Smooth muscle cell (in vitro differentiated cells): ENCODE data around the gene SPDEF. TPM values are rescaled to one million over a fixed set of nuclear protein-coding genes. Genes with fewer than 3 reads are reported as not detected.

Source experiments
- DNase-seq: peaks from one replicate; lab custom pipeline; 2025; ENCODE audit not compliant: unreplicated experiment; lab: John Stamatoyannopoulos, UW
- H2AFZ ChIP-seq: fragments of 200-600 bp; sonication (generic); 2 replicates; pipeline ENCODE4 v1.6.0; 2016; ENCODE audit warnings: antibody characterized with exemption, low read depth, mild to moderate bottlenecking
- H3F3A ChIP-seq: fragments of 200-600 bp; sonication (generic); 2 replicates; pipeline ENCODE4 v1.6.0; 2017; ENCODE audit warnings: antibody characterized with exemption, low read depth
- H3K27ac ChIP-seq: fragments of 200-600 bp; sonication (generic); 2 replicates; pipeline ENCODE4 v1.5.1; 2016; ENCODE audit warnings: low read depth, mild to moderate bottlenecking
- H3K27me3 ChIP-seq: fragments of 200-600 bp; sonication (generic); 2 replicates; pipeline ENCODE4 v1.6.1; 2016; ENCODE audit warnings: low read depth, mild to moderate bottlenecking
- H3K36me3 ChIP-seq: fragments of 200-600 bp; sonication (generic); 2 replicates; pipeline ENCODE4 v1.5.1; 2016; ENCODE audit warnings: low read depth
- H3K4me1 ChIP-seq: fragments of 200-600 bp; sonication (generic); 2 replicates; pipeline ENCODE4 v1.5.1; 2016; ENCODE audit warnings: low read depth
- H3K4me2 ChIP-seq: fragments of 200-600 bp; sonication (generic); 2 replicates; pipeline ENCODE4 v1.6.0; 2016; ENCODE audit warnings: mild to moderate bottlenecking
- H3K4me3 ChIP-seq: fragments of 200-600 bp; sonication (generic); 2 replicates; pipeline ENCODE4 v1.5.1; 2016; ENCODE audit warnings: mild to moderate bottlenecking
- H3K79me2 ChIP-seq: fragments of 200-600 bp; sonication (generic); 2 replicates; pipeline ENCODE4 v1.6.0; 2016; ENCODE audit warnings: low read depth, mild to moderate bottlenecking
- H3K9ac ChIP-seq: fragments of 200-600 bp; sonication (generic); 2 replicates; pipeline ENCODE4 v1.6.0; 2016; ENCODE audit warnings: low read depth
- H3K9me3 ChIP-seq: fragments of 200-600 bp; sonication (generic); replicated peaks from 2 replicates; pipeline ENCODE4 v1.5.1; 2016; ENCODE audit warnings: low read depth
- H4K20me1 ChIP-seq: fragments of 200-600 bp; sonication (generic); 2 replicates; pipeline ENCODE4 v1.6.0; 2016; ENCODE audit warnings: low read depth
- WGBS: methylation state at CpG from one replicate; pipeline ENCODE4 v1.1.7; 2016; ENCODE audit warnings: low lambda C conversion rate; 5-methylcytosine and 5-hydroxymethylcytosine counted together
- polyA plus RNA-seq: library from polyadenylated mRNA; unstranded; fragments of >200 nt; fragmentation: Nextera tagmentation; extraction: Ambion mirVana; gene quantifications from 2 replicates; pipeline ENCODE4 v1.2.1, GENCODE V29; 2016
- total RNA-seq: library from RNA; depleted of rRNA; stranded (reverse); fragments of >200 nt; gene quantifications from 2 replicates; pipeline ENCODE4 v1.2.3, GENCODE V29; 2014
- TF ChIP-seq, protein P1 (sequence below): fragments of 200-600 bp; sonication (generic); IDR thresholded peaks from 2 replicates; pipeline ENCODE4 v1.5.1; 2017; ENCODE audit warnings: borderline replicate concordance, mild to moderate bottlenecking, antibody characterized with exemption; ENCODE audit not compliant: insufficient read depth, poor library complexity, severe bottlenecking

The SPDEF gene
- total and polyA plus RNA-seq, 2 experiments from 2014 or later = 0.16 TPM; not detected in 1

DNA sequence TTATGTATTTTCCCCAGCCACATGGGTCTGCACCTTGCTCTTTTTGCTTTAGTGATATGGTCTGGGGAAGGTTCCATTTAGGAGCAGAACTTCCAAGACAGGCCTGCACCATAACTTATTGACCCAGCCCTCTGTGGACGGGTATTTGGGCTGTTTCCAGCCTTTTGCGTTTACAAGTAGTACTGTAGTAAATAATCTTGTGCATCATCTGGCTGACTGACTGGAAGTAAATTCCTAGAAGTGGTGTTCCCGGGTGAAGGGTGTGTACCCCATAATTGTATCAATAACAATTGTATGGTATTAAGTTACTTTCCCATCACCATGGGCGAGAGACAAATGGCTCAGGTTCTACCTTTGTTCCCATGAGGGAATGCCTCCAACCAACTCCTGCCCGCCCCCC, 31.6 kb downstream of the SPDEF start:
- Histone ChIP-seq H3K4me3 (no peak overlapping the region), H3K27me3 (no peaks in the 10 kb centered on the region), H3K4me2 (no peak overlapping the region), H3K27ac (no peak overlapping the region), H3K4me1 (peaks cover 6% of the 10 kb centered on the region), H3K79me2 (no peaks in the 10 kb centered on the region), H3F3A (no peaks in the 10 kb centered on the region), H4K20me1 (no peaks in the 10 kb centered on the region), H2AFZ (no peak overlapping the region), H3K36me3 (no peaks in the 10 kb centered on the region), H3K9ac (no peak overlapping the region), H3K9me3 (no peaks in the 10 kb centered on the region)
- WGBS = 85% methylated on average over 5 of the region's 5 CpGs
- no peak for DNase-seq
- TF ChIP-seq, protein P1, sequence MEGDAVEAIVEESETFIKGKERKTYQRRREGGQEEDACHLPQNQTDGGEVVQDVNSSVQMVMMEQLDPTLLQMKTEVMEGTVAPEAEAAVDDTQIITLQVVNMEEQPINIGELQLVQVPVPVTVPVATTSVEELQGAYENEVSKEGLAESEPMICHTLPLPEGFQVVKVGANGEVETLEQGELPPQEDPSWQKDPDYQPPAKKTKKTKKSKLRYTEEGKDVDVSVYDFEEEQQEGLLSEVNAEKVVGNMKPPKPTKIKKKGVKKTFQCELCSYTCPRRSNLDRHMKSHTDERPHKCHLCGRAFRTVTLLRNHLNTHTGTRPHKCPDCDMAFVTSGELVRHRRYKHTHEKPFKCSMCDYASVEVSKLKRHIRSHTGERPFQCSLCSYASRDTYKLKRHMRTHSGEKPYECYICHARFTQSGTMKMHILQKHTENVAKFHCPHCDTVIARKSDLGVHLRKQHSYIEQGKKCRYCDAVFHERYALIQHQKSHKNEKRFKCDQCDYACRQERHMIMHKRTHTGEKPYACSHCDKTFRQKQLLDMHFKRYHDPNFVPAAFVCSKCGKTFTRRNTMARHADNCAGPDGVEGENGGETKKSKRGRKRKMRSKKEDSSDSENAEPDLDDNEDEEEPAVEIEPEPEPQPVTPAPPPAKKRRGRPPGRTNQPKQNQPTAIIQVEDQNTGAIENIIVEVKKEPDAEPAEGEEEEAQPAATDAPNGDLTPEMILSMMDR = no peak

DNA sequence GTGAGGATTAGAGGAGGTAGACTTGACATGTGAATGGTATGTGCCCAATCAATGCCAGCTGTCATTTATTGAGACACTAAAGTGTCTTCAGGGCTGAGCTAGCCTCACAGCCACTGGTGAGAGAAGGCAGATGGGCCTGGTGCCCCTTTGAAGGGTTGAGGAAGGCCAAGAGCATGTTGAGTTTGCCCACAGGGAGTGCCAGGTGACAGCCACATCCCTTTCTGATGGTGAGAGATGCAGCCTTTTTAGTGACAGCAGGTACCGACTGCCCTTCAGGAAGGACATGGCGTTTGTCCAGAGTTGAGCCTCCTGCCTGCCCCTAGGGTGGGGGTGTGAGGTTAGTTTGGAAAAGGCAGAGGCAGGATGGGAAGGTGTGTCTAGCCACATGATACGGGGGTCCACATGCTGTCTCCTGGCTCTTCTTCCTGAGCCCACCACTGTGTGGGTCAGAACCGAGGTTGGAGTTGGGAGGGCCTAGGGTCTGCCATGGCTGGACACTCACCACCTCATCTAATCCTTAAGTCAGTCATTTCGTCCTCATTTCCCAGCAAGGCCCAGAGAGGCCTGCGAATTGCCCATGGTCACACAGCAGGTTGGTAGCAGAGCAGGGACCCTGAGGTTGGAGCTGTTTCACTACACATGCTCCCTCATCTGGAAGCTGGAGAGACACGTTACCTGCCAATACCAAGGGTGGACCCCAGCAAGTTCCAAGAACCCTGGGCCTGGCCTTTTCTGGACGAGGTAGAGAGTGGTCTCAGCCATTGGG, 32.5 kb downstream of the SPDEF start:
- Histone ChIP-seq H3K27me3 (no peaks in the 10 kb centered on the region), H3K9ac (no peak overlapping the region), H3K9me3 (no peaks in the 10 kb centered on the region), H3K4me1 (peaks cover 6% of the 10 kb centered on the region), H2AFZ (no peak overlapping the region), H3K79me2 (no peaks in the 10 kb centered on the region), H4K20me1 (no peaks in the 10 kb centered on the region), H3F3A (no peaks in the 10 kb centered on the region), H3K4me2 (no peak overlapping the region), H3K4me3 (no peak overlapping the region), H3K36me3 (no peaks in the 10 kb centered on the region), H3K27ac (no peak overlapping the region)
- whole genome bisulfite sequencing = 83% methylated on average over 8 of the region's 8 CpGs
- TF ChIP-seq, protein P1 = no peak
- DNase-seq = no peak

DNA sequence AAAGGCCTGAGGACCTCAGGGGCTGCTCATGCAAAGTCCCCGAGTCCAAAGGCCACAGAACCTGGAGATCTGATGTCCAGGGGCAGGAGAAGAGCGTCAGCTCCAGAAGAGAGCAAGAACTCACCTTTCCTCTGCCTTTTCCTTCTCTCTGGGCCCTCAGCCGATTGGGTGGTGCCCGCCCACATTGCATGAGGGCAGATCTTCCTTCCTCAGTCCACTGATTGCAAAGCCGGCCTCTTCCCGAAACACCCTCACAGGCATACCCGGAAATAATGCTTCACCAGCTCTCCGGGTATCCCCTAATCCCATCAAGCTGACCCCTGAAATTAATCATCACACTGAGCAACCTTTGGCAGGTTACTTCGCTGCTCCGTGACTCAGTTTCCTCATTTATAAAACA, 33.4 kb downstream of the SPDEF start:
- Histone ChIP-seq H4K20me1 (no peaks in the 10 kb centered on the region), H3K27ac (no peak overlapping the region), H3K79me2 (no peaks in the 10 kb centered on the region), H3K9me3 (no peaks in the 10 kb centered on the region), H3K9ac (no peak overlapping the region), H3K4me3 (no peak overlapping the region), H3K27me3 (no peaks in the 10 kb centered on the region), H2AFZ (no peak overlapping the region), H3K4me1 (peaks cover 6% of the 10 kb centered on the region), H3K4me2 (no peak overlapping the region), H3F3A (no peaks in the 10 kb centered on the region), H3K36me3 (no peaks in the 10 kb centered on the region)
- TF ChIP-seq, protein P1 = no peak
- no peak for DNase-seq
- WGBS = 86% methylated on average over 10 of the region's 10 CpGs
